Activated CD4-positive, alpha-beta T cell treated with anti-CD3 and anti-CD28 coated beads, Interleukin-2, amount 50 U/mL, for 4 hours (primary cell): ENCODE results near the gene ALDH1L1.

Experiments
- DNase-seq, 2 experiments: peaks; one replicate each; pipeline ENCODE4 v3.0.0-alpha.2; 2020

The ALDH1L1 gene

GRCh38 chr3:126180477-126181397 is at the start of gene ALDH1L1:
Gene ALDH1L1, minus strand, starts transcription at chr3:126180586. Its CDS starts 19,607 bp downstream, at chr3:126160979.
- DNase-seq = no peak

- DNase-seq = no peak
These were observed 46.0 kb upstream of the ALDH1L1 start for GRCh38 chr3:126226374-126226773.

- DNase-seq = no peak
These were observed 36.0 kb upstream of the ALDH1L1 start for GRCh38 chr3:126216416-126216815.

GRCh38 chr3:126213379-126214028 is 33.1 kb upstream of the ALDH1L1 start:
- no peak for DNase-seq

- no peak for DNase-seq
These were observed 32.4 kb upstream of the ALDH1L1 start for GRCh38 chr3:126212620-126213378.

- DNase-seq = no peak
These were observed 31.8 kb upstream of the ALDH1L1 start for GRCh38 chr3:126212250-126212619.

- no peak for DNase-seq
These were observed 31.2 kb upstream of the ALDH1L1 start for GRCh38 chr3:126211569-126211968.

- no peak for DNase-seq
These were observed 30.2 kb upstream of the ALDH1L1 start for GRCh38 chr3:126210606-126211005.

- DNase-seq = no peak
These were observed 29.4 kb upstream of the ALDH1L1 start for GRCh38 chr3:126209741-126210140.

GRCh38 chr3:126208606-126209256 is 28.3 kb upstream of the ALDH1L1 start:
- DNase-seq = no peak

- no peak for DNase-seq
These were observed 27.8 kb upstream of the ALDH1L1 start for GRCh38 chr3:126208182-126208581.

- no peak for DNase-seq
These were observed 26.8 kb upstream of the ALDH1L1 start for GRCh38 chr3:126207166-126207565.

- DNase-seq = no peak
These were observed 25.6 kb upstream of the ALDH1L1 start for GRCh38 chr3:126205717-126206655.

- DNase-seq = no peak
These were observed 22.3 kb upstream of the ALDH1L1 start for GRCh38 chr3:126202680-126203079.

GRCh38 chr3:126202276-126202675 is 21.9 kb upstream of the ALDH1L1 start:
- no peak for DNase-seq

- DNase-seq = no peak
These were observed 20.8 kb upstream of the ALDH1L1 start for GRCh38 chr3:126201168-126201567.

GRCh38 chr3:126200534-126200933 is 20.1 kb upstream of the ALDH1L1 start:
- no peak for DNase-seq

- no peak for DNase-seq
These were observed 18.9 kb upstream of the ALDH1L1 start for GRCh38 chr3:126199256-126199655.

- DNase-seq = peak; percentile 17 to 22
These were observed 17.6 kb upstream of the ALDH1L1 start for GRCh38 chr3:126197854-126198584.

- no peak for DNase-seq
These were observed 17.0 kb upstream of the ALDH1L1 start for GRCh38 chr3:126197343-126197742.

GRCh38 chr3:126194713-126195305 is 14.4 kb upstream of the ALDH1L1 start:
- DNase-seq = no peak
